H9 (cell line): ENCODE measurements around the gene DENND6B. TPM values are rescaled to one million over a fixed set of nuclear protein-coding genes. Genes with fewer than 3 reads are reported as not detected.

ENCODE experiments used
- DNase-seq: peaks from one replicate; pipeline ENCODE4 v3.0.0-alpha.2; 2017
- H2AFZ ChIP-seq: one replicate; pipeline ENCODE4 v1.6.1; 2013; ENCODE audit warnings: mild to moderate bottlenecking, low read length, control low read depth, moderate library complexity
- H2AK5ac ChIP-seq: 2 replicates; pipeline ENCODE4 v1.6.1; 2013; ENCODE audit warnings: low read length, control low read depth, mixed read lengths; ENCODE audit not compliant: insufficient read length
- H2BK120ac ChIP-seq: one replicate; pipeline ENCODE4 v1.6.1; 2013; ENCODE audit warnings: low read depth, mild to moderate bottlenecking, low read length, control low read depth, inconsistent platforms; ENCODE audit not compliant: poor library complexity, severe bottlenecking
- H2BK12ac ChIP-seq: 2 replicates; pipeline ENCODE4 v1.6.1; 2013; ENCODE audit warnings: low read length, control low read depth, mixed read lengths, low read depth; ENCODE audit not compliant: insufficient read length
- H2BK15ac ChIP-seq: 2 replicates; pipeline ENCODE4 v1.6.1; 2013; ENCODE audit warnings: low read depth, low read length, control low read depth
- H2BK20ac ChIP-seq: one replicate; pipeline ENCODE4 v1.6.1; 2013; ENCODE audit warnings: low read depth, mild to moderate bottlenecking, low read length, control low read depth, inconsistent platforms; ENCODE audit not compliant: poor library complexity, severe bottlenecking
- H2BK5ac ChIP-seq: 2 replicates; pipeline ENCODE4 v1.6.1; 2013; ENCODE audit warnings: low read length, control low read depth, mixed read lengths; ENCODE audit not compliant: insufficient read length
- H3K14ac ChIP-seq: 2 replicates; pipeline ENCODE4 v1.6.1; 2013; ENCODE audit warnings: low read length, control low read depth; ENCODE audit not compliant: insufficient read depth
- H3K18ac ChIP-seq: 2 replicates; pipeline ENCODE4 v1.6.1; 2013; ENCODE audit warnings: low read depth, mild to moderate bottlenecking, mixed read lengths, low read length, control low read depth; ENCODE audit not compliant: insufficient read length
- H3K23ac ChIP-seq: 2 replicates; pipeline ENCODE4 v1.6.1; 2013; ENCODE audit warnings: low read length, control low read depth, mixed read lengths, low read depth; ENCODE audit not compliant: insufficient read length
- H3K23me2 ChIP-seq: 2 replicates; pipeline ENCODE4 v1.6.1; 2013; ENCODE audit warnings: low read depth, mild to moderate bottlenecking, mixed read lengths, low read length, control low read depth; ENCODE audit not compliant: insufficient read length, poor library complexity, severe bottlenecking
- H3K27ac ChIP-seq: 2 replicates; pipeline ENCODE4 v1.5.1; 2013; ENCODE audit warnings: low read length, control low read depth, mixed read lengths, low read depth; ENCODE audit not compliant: insufficient read length
- H3K27me3 ChIP-seq: 2 replicates; pipeline ENCODE4 v1.6.1; 2013; ENCODE audit warnings: low read length, control low read depth, inconsistent platforms; ENCODE audit not compliant: insufficient read depth
- H3K4ac ChIP-seq: 2 replicates; pipeline ENCODE4 v1.6.1; 2013; ENCODE audit warnings: low read depth, mild to moderate bottlenecking, control low read depth, inconsistent platforms, low read length, moderate library complexity
- H3K4me1 ChIP-seq: 2 replicates; pipeline ENCODE4 v1.6.1; 2013; ENCODE audit warnings: low read length, control low read depth, inconsistent platforms; ENCODE audit not compliant: insufficient read depth
- H3K4me2 ChIP-seq: 2 replicates; pipeline ENCODE4 v1.6.1; 2013; ENCODE audit warnings: low read length, control low read depth, mixed read lengths; ENCODE audit not compliant: insufficient read length, insufficient read depth
- H3K56ac ChIP-seq: 2 replicates; pipeline ENCODE4 v1.6.1; 2013; ENCODE audit warnings: low read depth, mild to moderate bottlenecking, mixed read lengths, low read length, control low read depth; ENCODE audit not compliant: insufficient read length
- H3K79me1 ChIP-seq: 2 replicates; pipeline ENCODE4 v1.6.1; 2013; ENCODE audit warnings: low read depth, mild to moderate bottlenecking, moderate library complexity, low read length, control low read depth, inconsistent platforms; ENCODE audit not compliant: insufficient read depth, poor library complexity, severe bottlenecking
- H3K79me2 ChIP-seq: 2 replicates; pipeline ENCODE4 v1.6.1; 2013; ENCODE audit warnings: low read length, control low read depth, inconsistent platforms; ENCODE audit not compliant: insufficient read depth
- H3K9ac ChIP-seq: 2 replicates; pipeline ENCODE4 v1.6.1; 2013; ENCODE audit warnings: low read length, control low read depth, mixed read lengths; ENCODE audit not compliant: insufficient read length; ENCODE audit errors: extremely low read depth
- H3K9me3 ChIP-seq: one replicate; pipeline ENCODE4 v1.6.1; 2013; ENCODE audit warnings: low read depth, low read length, inconsistent platforms; ENCODE audit not compliant: control insufficient read depth
- H3T11ph ChIP-seq: one replicate; pipeline ENCODE4 v1.6.1; 2013; ENCODE audit warnings: mild to moderate bottlenecking, low read length, control low read depth, inconsistent platforms
- H4K20me1 ChIP-seq: one replicate; pipeline ENCODE4 v1.6.1; 2013; ENCODE audit not compliant: control insufficient read depth, insufficient read length, insufficient read depth
- H4K5ac ChIP-seq: 2 replicates; pipeline ENCODE4 v1.6.1; 2013; ENCODE audit warnings: low read depth, mild to moderate bottlenecking, mixed read lengths, low read length, control low read depth; ENCODE audit not compliant: insufficient read length
- H4K8ac ChIP-seq: replicated peaks from 2 replicates; pipeline ENCODE4 v1.6.1; 2013; ENCODE audit warnings: low read length, control low read depth, mixed read lengths, low read depth; ENCODE audit not compliant: insufficient read length
- H4K91ac ChIP-seq: 2 replicates; pipeline ENCODE4 v1.6.1; 2013; ENCODE audit warnings: low read depth, mild to moderate bottlenecking, moderate library complexity, mixed read lengths, low read length, control low read depth; ENCODE audit not compliant: insufficient read length
- H3K27ac Mint-ChIP-seq, 3 experiments: 2 replicates in 2 of 3; 3 replicates in 1 of 3; pipeline ENCODE4 v1.8.0; 2020 to 2021; ENCODE audit warnings: mixed read lengths in 3 of 3, mild to moderate bottlenecking in 1 of 3, moderate library complexity in 1 of 3
- H3K27me3 Mint-ChIP-seq: 2 replicates; pipeline ENCODE4 v1.8.0; 2021; ENCODE audit warnings: low read depth, mild to moderate bottlenecking, moderate library complexity, mixed read lengths
- H3K36me3 Mint-ChIP-seq, 3 experiments: 2 replicates in 2 of 3; 3 replicates in 1 of 3; pipeline ENCODE4 v1.8.0; 2020 to 2021; ENCODE audit warnings: low read depth in 3 of 3, mixed read lengths in 3 of 3; ENCODE audit not compliant: insufficient read depth in 1 of 3
- H3K4me1 Mint-ChIP-seq, 2 experiments: 2 replicates each; pipeline ENCODE4 v1.8.0; 2020; ENCODE audit warnings: mixed read lengths in 2 of 2
- H3K4me3 Mint-ChIP-seq, 2 experiments: 2 replicates in 1 of 2; 3 replicates in 1 of 2; pipeline ENCODE4 v1.8.0; 2020 to 2021; ENCODE audit warnings: mild to moderate bottlenecking in 2 of 2, mixed read lengths in 2 of 2, moderate library complexity in 1 of 2
- H3K9me3 Mint-ChIP-seq, 2 experiments: 2 replicates in 1 of 2; 3 replicates in 1 of 2; pipeline ENCODE4 v1.8.0; 2020; ENCODE audit warnings: mild to moderate bottlenecking in 2 of 2, mixed read lengths in 2 of 2, moderate library complexity in 1 of 2
- CTCF ChIP-seq: fragments of 200-600 bp; sonication (generic); conservative IDR thresholded peaks from 3 replicates; pipeline ENCODE4 v1.8.0; 2021; ENCODE audit warnings: antibody characterized with exemption, mild to moderate bottlenecking
- WGBS: extraction: QIAGEN DNeasy Blood & Tissue Kit; methylation state at CpG from one replicate; pipeline ENCODE4 v1.1.7; 2013; ENCODE audit warnings: missing lambda C conversion rate, low lambda C conversion rate, mixed read lengths; ENCODE audit not compliant: insufficient read length; ENCODE audit errors: extremely low coverage; 5-methylcytosine and 5-hydroxymethylcytosine counted together
- total RNA-seq: library from RNA; stranded (reverse); gene quantifications from 2 replicates; pipeline ENCODE4 v1.2.1, GENCODE V29; 2021

DENND6B gene
- total RNA-seq, 1 experiment from 2014 or later, result 1.5 TPM

GRCh38 chr22:50317178-50317577 lies 9.6 kb downstream of the DENND6B start:
- no peak overlapping the region for H2AK5ac ChIP-seq
- no CpG with 5 or more reads among the region's 9 CpGs for WGBS
- no peak overlapping the region for H3K4ac ChIP-seq
- no peak overlapping the region for H3K56ac ChIP-seq
- H3K4me1 ChIP-seq, result no peaks in the 10 kb centered on the region
- H3K4me2 ChIP-seq, result no peak overlapping the region
- no peak for DNase-seq
- no peak overlapping the region for H4K5ac ChIP-seq
- H3K27me3 ChIP-seq, result no peaks in the 10 kb centered on the region
- H2AFZ ChIP-seq, result no peak overlapping the region
- H3K4me3 Mint-ChIP-seq, result no peak overlapping the region
- H3K14ac ChIP-seq, result no peak overlapping the region
- no peaks in the 10 kb centered on the region for H3K9me3 ChIP-seq
- H2BK12ac ChIP-seq, result no peak overlapping the region
- peaks cover 4 to 5% of the 10 kb centered on the region in 2 experiments for H3K4me1 Mint-ChIP-seq
- H3K23me2 ChIP-seq, result no peaks in the 10 kb centered on the region
- TF ChIP-seq CTCF, result no peak
- H3K79me2 ChIP-seq, result no peaks in the 10 kb centered on the region
- no peaks in the 10 kb centered on the region for H3K9me3 Mint-ChIP-seq
- peaks cover 14% of the 10 kb centered on the region for H3K27me3 Mint-ChIP-seq
- no peak overlapping the region for H3T11ph ChIP-seq
- H3K23ac ChIP-seq, result no peak overlapping the region
- no peak overlapping the region for H2BK15ac ChIP-seq
- H3K79me1 ChIP-seq, result no peaks in the 10 kb centered on the region
- H2BK120ac ChIP-seq, result no peak overlapping the region
- no peak overlapping the region for H3K27ac ChIP-seq
- peaks cover 2% of the 10 kb centered on the region for H4K20me1 ChIP-seq
- H2BK5ac ChIP-seq, result no peak overlapping the region
- H3K36me3 Mint-ChIP-seq, result no peaks in the 10 kb centered on the region
- H2BK20ac ChIP-seq, result no peak overlapping the region
- H3K27ac Mint-ChIP-seq, result no peak overlapping the region
- no peak overlapping the region for H4K91ac ChIP-seq
- no peak overlapping the region for H3K9ac ChIP-seq
- H4K8ac ChIP-seq, result no peak overlapping the region
- H3K18ac ChIP-seq, result no peak overlapping the region
